IMR-90 (cell line): ENCODE results near the gene BEX3. TPM values are rescaled to one million over a fixed set of nuclear protein-coding genes. Genes with fewer than 3 reads are reported as not detected.

Experiments
- ATAC-seq: fragments of 200-7000 bp; cut with Tn5 transposase; 2 replicates; pipeline ENCODE4 v1.9.1; 2020; ENCODE audit warnings: low read depth, mild to moderate bottlenecking, moderate library complexity
- BruUV-seq: library from RNA; stranded (reverse); fragments of 400-500 nt; replicated peaks from 2 replicates; lab custom pipeline; 2021; lab: Mats Ljungman, UMichigan
- CTCF ChIA-PET: fragments of 300-600 bp; formaldehyde crosslinking; extraction: SDS; loops from one replicate; lab custom pipeline; 2021; ENCODE audit warnings: antibody characterized with exemption; lab: Yijun Ruan, JAX
- POLR2A ChIA-PET: fragments of 300-600 bp; sonication (Branson Sonifier 250); formaldehyde crosslinking; loops from one replicate; lab custom pipeline; 2022; ENCODE audit warnings: antibody characterized with exemption; ENCODE audit not compliant: unreplicated experiment; lab: Charles Lee
- DNase-seq: peaks from one replicate; pipeline ENCODE4 v3.0.0; 2013
- H2AFZ ChIP-seq: replicated peaks from 2 replicates; pipeline ENCODE3; 2013; ENCODE audit warnings: low read length, mild to moderate bottlenecking; ENCODE audit not compliant: poor library complexity
- H2AK5ac ChIP-seq: 2 replicates; pipeline ENCODE4 v1.6.1; 2013; ENCODE audit warnings: low read depth, low read length, inconsistent platforms
- H2AK9ac ChIP-seq: replicated peaks from 2 replicates; pipeline ENCODE3; 2013; ENCODE audit warnings: mild to moderate bottlenecking, low read depth, low read length, moderate library complexity; ENCODE audit not compliant: poor library complexity
- H2BK120ac ChIP-seq: 2 replicates; pipeline ENCODE4 v1.6.1; 2013; ENCODE audit warnings: low read depth, low read length, inconsistent platforms
- H2BK15ac ChIP-seq: 3 replicates; pipeline ENCODE4 v1.6.1; 2013; ENCODE audit warnings: low read depth, low read length, inconsistent platforms
- H2BK20ac ChIP-seq: 2 replicates; pipeline ENCODE4 v1.6.1; 2013; ENCODE audit warnings: low read depth, mild to moderate bottlenecking, inconsistent platforms, low read length, moderate library complexity
- H2BK5ac ChIP-seq: 2 replicates; pipeline ENCODE4 v1.6.1; 2013; ENCODE audit warnings: mild to moderate bottlenecking, low read depth, low read length, inconsistent platforms; ENCODE audit not compliant: poor library complexity, severe bottlenecking
- H3K14ac ChIP-seq: replicated peaks from 2 replicates; pipeline ENCODE4 v1.6.1; 2013; ENCODE audit warnings: low read depth, low read length, inconsistent platforms
- H3K18ac ChIP-seq: 2 replicates; pipeline ENCODE4 v1.6.1; 2013; ENCODE audit warnings: low read depth, low read length, control low read depth
- H3K23ac ChIP-seq: 2 replicates; pipeline ENCODE4 v1.6.1; 2013; ENCODE audit warnings: low read depth, low read length, inconsistent platforms
- H3K27ac ChIP-seq: 2 replicates; pipeline ENCODE4 v1.5.1; 2013; ENCODE audit warnings: mild to moderate bottlenecking, control low read depth, low read length; ENCODE audit not compliant: insufficient read depth
- H3K27me3 ChIP-seq: 2 replicates; pipeline ENCODE4 v1.6.1; 2013; ENCODE audit warnings: low read length; ENCODE audit not compliant: control insufficient read depth, insufficient read depth
- H3K36me3 ChIP-seq: 2 replicates; pipeline ENCODE4 v1.6.1; 2013; ENCODE audit warnings: low read length, mixed read lengths; ENCODE audit not compliant: control insufficient read depth, insufficient read depth
- H3K4ac ChIP-seq: 2 replicates; pipeline ENCODE4 v1.6.1; 2013; ENCODE audit warnings: low read depth, low read length, inconsistent platforms
- H3K4me1 ChIP-seq: 2 replicates; pipeline ENCODE4 v1.6.1; 2013; ENCODE audit warnings: low read length, mixed read lengths; ENCODE audit not compliant: control insufficient read depth, insufficient read depth
- H3K4me2 ChIP-seq: 2 replicates; pipeline ENCODE4 v1.6.1; 2013; ENCODE audit warnings: low read depth, mild to moderate bottlenecking, control low read depth, low read length, moderate library complexity
- H3K4me3 ChIP-seq: 2 replicates; pipeline ENCODE4 v1.5.1; 2013; ENCODE audit warnings: low read depth, mild to moderate bottlenecking, control low read depth, low read length, moderate library complexity; ENCODE audit not compliant: insufficient read depth
- H3K56ac ChIP-seq: 2 replicates; pipeline ENCODE4 v1.6.1; 2013; ENCODE audit warnings: low read length, inconsistent platforms; ENCODE audit not compliant: insufficient read depth; ENCODE audit errors: extremely low read depth
- H3K79me1 ChIP-seq, 2 experiments: 2 replicates each; pipeline ENCODE4 v1.6.1; 2013; ENCODE audit warnings: low read length in 2 of 2, inconsistent platforms in 1 of 2, low read depth in 1 of 2
- H3K9ac ChIP-seq: 2 replicates; pipeline ENCODE4 v1.6.1; 2013; ENCODE audit warnings: low read depth, low read length, control low read depth
- H3K9me1 ChIP-seq: 2 replicates; pipeline ENCODE4 v1.6.1; 2013; ENCODE audit warnings: low read length, inconsistent platforms; ENCODE audit not compliant: insufficient read depth
- H3K9me3 ChIP-seq: 2 replicates; pipeline ENCODE4 v1.6.1; 2013; ENCODE audit warnings: low read length; ENCODE audit not compliant: control insufficient read depth, insufficient read depth
- H4K20me1 ChIP-seq: 2 replicates; pipeline ENCODE4 v1.6.1; 2013; ENCODE audit warnings: low read length, inconsistent platforms; ENCODE audit not compliant: insufficient read depth
- H4K5ac ChIP-seq: 2 replicates; pipeline ENCODE4 v1.6.1; 2013; ENCODE audit warnings: mild to moderate bottlenecking, low read depth, low read length, control low read depth
- H4K8ac ChIP-seq, 2 experiments: 2 replicates each; pipeline ENCODE4 v1.6.1; 2013; ENCODE audit warnings: low read depth in 2 of 2, low read length in 2 of 2, control low read depth in 1 of 2, inconsistent platforms in 1 of 2
- H4K91ac ChIP-seq: 2 replicates; pipeline ENCODE4 v1.6.1; 2013; ENCODE audit warnings: low read depth, low read length, inconsistent platforms; ENCODE audit not compliant: insufficient read depth
- POLR2A ChIP-seq: IDR thresholded peaks from 2 replicates; pipeline ENCODE4 v1.6.1; 2012; ENCODE audit warnings: mild to moderate bottlenecking, low read depth, low read length
- WGBS, 2 experiments: methylation state at CpG; one replicate each; pipeline versions ENCODE4 v1.1.5 to v1.1.7; 2013; ENCODE audit warnings: missing lambda C conversion rate in 2 of 2; ENCODE audit not compliant: insufficient read length in 1 of 2; ENCODE audit errors: extremely low coverage in 2 of 2; 5-methylcytosine and 5-hydroxymethylcytosine counted together
- dilution Hi-C: fragments of 300-500 bp; cut with HindIII; formaldehyde crosslinking; loops from one replicate; pipeline ENCODE4 v1.14.3; 2018; ENCODE audit warnings: low sequenced_read_pairs; ENCODE audit not compliant: unreplicated experiment
- in situ Hi-C: fragments of 300-500 bp; cut with MboI; formaldehyde crosslinking; loops from 3 replicates; pipeline ENCODE4 v1.14.3; 2019; ENCODE audit warnings: low sequenced_read_pairs, inconsistent platforms, mixed read lengths
- intact Hi-C: fragments of 100-400 bp; cut with micrococcal nuclease; formaldehyde crosslinking; loops from 2 replicates; pipeline ENCODE4 v1.10.0; 2022
- polyA plus RNA-seq, 3 experiments: library from polyadenylated mRNA; depleted of rRNA; stranded (reverse); fragments of >200 nt; gene quantifications; 2 replicates each; pipeline ENCODE4 v1.2.3, GENCODE V29; 2012; ENCODE audit warnings: low replicate concordance in 1 of 3
- total RNA-seq: library from RNA; depleted of rRNA; stranded (reverse); fragments of >200 nt; gene quantifications from 2 replicates; pipeline ENCODE4 v1.2.3, GENCODE V29; 2012
- TF ChIP-seq, protein P1 (sequence below): fragments of 150-350 bp; IDR thresholded peaks from 2 replicates; pipeline ENCODE4 v1.6.1; 2017; ENCODE audit warnings: mild to moderate bottlenecking, antibody characterized with exemption, low read length, low read depth
- TF ChIP-seq, protein P2 (sequence below): fragments of 150-350 bp; IDR thresholded peaks from 2 replicates; pipeline ENCODE4 v1.6.1; 2016; ENCODE audit warnings: low read depth, mild to moderate bottlenecking, low read length, moderate library complexity, borderline replicate concordance

The BEX3 gene
- total and polyA plus RNA-seq, 2 of the 4 experiments (the other 2 are of a cell fraction), result 114 to 409 TPM

DNA sequence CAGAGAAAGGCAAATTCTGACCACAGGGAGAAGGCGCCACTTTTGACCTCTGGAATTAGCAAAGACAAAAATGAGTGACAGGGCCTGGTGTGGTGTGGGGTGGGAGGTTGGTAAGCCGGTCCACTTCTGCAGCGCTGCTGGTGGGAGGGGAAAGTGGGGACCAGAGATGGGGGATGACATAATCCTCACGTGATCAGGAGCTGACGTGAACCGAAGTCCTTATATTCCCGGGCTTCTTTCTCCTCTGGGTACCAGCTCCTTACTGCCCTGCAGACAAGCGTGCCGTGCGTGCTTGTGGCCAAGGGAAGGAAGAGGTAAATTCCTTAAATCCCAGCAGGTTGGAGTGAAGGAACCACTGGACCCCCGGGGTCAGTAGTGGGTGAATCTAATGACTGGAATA, 46.3 kb upstream of the BEX3 start, which contains the start of gene TCEAL7:
Gene TCEAL7 (plus strand): TSS at position 249 of the 400 bp plus-strand sequence. CDS start 1,165 bp downstream, outside the sequence.
- peak; percentile 46 for DNase-seq
- H3K9me1 ChIP-seq, result no peaks in the 10 kb centered on the region
- peak within 1 kb of the TSS; percentile 19; the same call in 1 of the 2 replicates for H3K56ac ChIP-seq
- H3K4me2 ChIP-seq, result peak within 1 kb of the TSS; percentile 86
- no peak within 1 kb of the TSS for H2BK5ac ChIP-seq
- intact Hi-C loops (no loop called here), dilution Hi-C loops (no loop called here), in situ Hi-C loops (no loop called here)
- peak within 1 kb of the TSS; percentile 33; the same call in 1 of the 2 replicates for H4K91ac ChIP-seq
- H3K9me3 ChIP-seq, result no peaks in the 10 kb centered on the region
- ChIA-PET CTCF (interaction anchor here (1.3 kb wide), 1 partner anchor 18 kb away, joined by 3 read pairs; no protein-coding TSS in a partner anchor), POLR2A (no interaction called here)
- BruUV-seq, result no TSS peak
- peaks cover 2% of the 10 kb centered on the region; the same call in 1 of the 2 replicates for H3K27me3 ChIP-seq
- H3K79me1 ChIP-seq, result peaks cover 0 to 4% of the 10 kb centered on the region in 2 experiments; a peak in 1 of 4 replicates
- no CpG with 5 or more reads among the region's 11 CpGs for WGBS, 2 experiments
- H4K5ac ChIP-seq, result peak within 1 kb of the TSS; percentile 14; the same call in 1 of the 2 replicates
- no peaks in the 10 kb centered on the region for H3K36me3 ChIP-seq
- H3K4me3 ChIP-seq, result peak within 1 kb of the TSS; percentile 49
- H2AFZ ChIP-seq, result peak within 1 kb of the TSS; percentile 87
- peak within 1 kb of the TSS; percentile 71 for H3K4ac ChIP-seq
- H2AK9ac ChIP-seq, result peak within 1 kb of the TSS; percentile 31
- H2BK20ac ChIP-seq, result no peak within 1 kb of the TSS
- H3K27ac ChIP-seq, result peak within 1 kb of the TSS; percentile 49
- peak within 1 kb of the TSS; percentile 47 for H3K9ac ChIP-seq
- H4K20me1 ChIP-seq, result no peaks in the 10 kb centered on the region
- TF ChIP-seq, protein P1, sequence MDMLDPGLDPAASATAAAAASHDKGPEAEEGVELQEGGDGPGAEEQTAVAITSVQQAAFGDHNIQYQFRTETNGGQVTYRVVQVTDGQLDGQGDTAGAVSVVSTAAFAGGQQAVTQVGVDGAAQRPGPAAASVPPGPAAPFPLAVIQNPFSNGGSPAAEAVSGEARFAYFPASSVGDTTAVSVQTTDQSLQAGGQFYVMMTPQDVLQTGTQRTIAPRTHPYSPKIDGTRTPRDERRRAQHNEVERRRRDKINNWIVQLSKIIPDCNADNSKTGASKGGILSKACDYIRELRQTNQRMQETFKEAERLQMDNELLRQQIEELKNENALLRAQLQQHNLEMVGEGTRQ, result peak; percentile 73; the same call in 1 of the 2 replicates
- no peak for TF ChIP-seq POLR2A
- TF ChIP-seq, protein P2, sequence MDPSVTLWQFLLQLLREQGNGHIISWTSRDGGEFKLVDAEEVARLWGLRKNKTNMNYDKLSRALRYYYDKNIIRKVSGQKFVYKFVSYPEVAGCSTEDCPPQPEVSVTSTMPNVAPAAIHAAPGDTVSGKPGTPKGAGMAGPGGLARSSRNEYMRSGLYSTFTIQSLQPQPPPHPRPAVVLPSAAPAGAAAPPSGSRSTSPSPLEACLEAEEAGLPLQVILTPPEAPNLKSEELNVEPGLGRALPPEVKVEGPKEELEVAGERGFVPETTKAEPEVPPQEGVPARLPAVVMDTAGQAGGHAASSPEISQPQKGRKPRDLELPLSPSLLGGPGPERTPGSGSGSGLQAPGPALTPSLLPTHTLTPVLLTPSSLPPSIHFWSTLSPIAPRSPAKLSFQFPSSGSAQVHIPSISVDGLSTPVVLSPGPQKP, result no peak
- no peak within 1 kb of the TSS for H2BK15ac ChIP-seq
- peak within 1 kb of the TSS; percentile 34 for H2BK120ac ChIP-seq
- peak within 1 kb of the TSS; percentile 37; the same call in 1 of the 2 replicates for H3K14ac ChIP-seq
- no peak within 1 kb of the TSS for H2AK5ac ChIP-seq
- peak within 1 kb of the TSS; percentile 33; the same call in 1 of the 2 replicates for H3K23ac ChIP-seq
- no peak within 1 kb of the TSS; the same call in 1 of the 2 replicates for H3K18ac ChIP-seq
- H4K8ac ChIP-seq, result peak within 1 kb of the TSS; percentile 89 to 98
- no peaks in the 10 kb centered on the region for H3K4me1 ChIP-seq
- ATAC-seq, result peak; percentile 72
